ENCODE data around the gene PAIP2B. TPM values are rescaled to one million over a fixed set of nuclear protein-coding genes. Genes with fewer than 3 reads are reported as not detected.

PAIP2B gene
- total and polyA plus RNA-seq, 2 of the 4 experiments (the other 2 are of a cell fraction), result 0.15 to 0.18 TPM

DNA sequence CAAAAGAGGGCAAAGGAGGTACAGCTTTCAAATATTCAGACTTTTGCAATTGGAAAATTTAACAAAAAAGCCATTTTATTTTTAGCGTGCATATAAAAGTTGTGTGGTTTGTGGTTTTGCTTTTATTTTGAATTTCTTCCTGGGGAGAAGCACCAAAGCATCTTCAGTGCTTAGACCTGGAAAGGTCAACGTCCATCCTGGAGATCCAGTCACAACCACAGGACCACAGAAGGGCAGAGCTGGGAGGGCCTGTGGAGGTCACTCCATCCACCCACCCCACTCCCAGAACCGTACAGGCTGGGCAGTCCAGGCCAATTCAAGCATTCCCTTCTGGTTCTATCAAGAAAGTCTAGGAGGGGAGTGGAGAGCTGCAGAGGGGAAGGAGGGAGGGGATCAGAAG lies 52.7 kb downstream of the PAIP2B start:
- Histone ChIP-seq H3K9ac (ENCODE audit: low read depth, low read length) (no peak overlapping the region), H4K20me1 (ENCODE audit: insufficient read depth, low read length) (no peaks in the 10 kb centered on the region), H3K9me1 (ENCODE audit: insufficient read depth, low read length) (no peaks in the 10 kb centered on the region), H3K4me1 (ENCODE audit: control insufficient read depth, insufficient read depth, low read length) (no peaks in the 10 kb centered on the region), H2AK5ac (ENCODE audit: low read depth, low read length) (no peak overlapping the region), H4K8ac (ENCODE audit: low read depth in 2 of 2, low read length in 2 of 2) (no peak overlapping the region), H2AFZ (replicated peaks; ENCODE audit: low read length, poor library complexity) (no peak overlapping the region), H3K4ac (ENCODE audit: low read depth, low read length) (no peak overlapping the region), H2BK20ac (ENCODE audit: low read depth, low read length) (no peak overlapping the region), H2BK5ac (ENCODE audit: low read depth, low read length, poor library complexity, severe bottlenecking) (no peak overlapping the region), H3K23ac (ENCODE audit: low read depth, low read length) (no peak overlapping the region), H3K4me2 (ENCODE audit: low read depth, low read length) (no peak overlapping the region), H3K4me3 (ENCODE audit: insufficient read depth, low read depth, low read length) (no peak overlapping the region), H3K36me3 (ENCODE audit: control insufficient read depth, insufficient read depth, low read length) (no peaks in the 10 kb centered on the region), H3K27me3 (ENCODE audit: control insufficient read depth, insufficient read depth, low read length) (peaks cover 14% of the 10 kb centered on the region), H3K14ac (replicated peaks; ENCODE audit: low read depth, low read length) (no peak overlapping the region), H2BK15ac (ENCODE audit: low read depth, low read length) (no peak overlapping the region), H3K79me1 (ENCODE audit: low read depth in 1 of 2, low read length in 2 of 2) (no peaks in the 10 kb centered on the region), H4K5ac (ENCODE audit: low read depth, low read length) (no peak overlapping the region), H2AK9ac (replicated peaks; ENCODE audit: low read depth, low read length, poor library complexity) (no peak overlapping the region), H3K18ac (ENCODE audit: low read depth, low read length) (no peak overlapping the region), H4K91ac (ENCODE audit: insufficient read depth, low read depth, low read length) (no peak overlapping the region), H3K27ac (ENCODE audit: insufficient read depth, low read length) (no peak overlapping the region), H3K9me3 (ENCODE audit: control insufficient read depth, insufficient read depth, low read length) (no peaks in the 10 kb centered on the region), H3K56ac (ENCODE audit: extremely low read depth, insufficient read depth, low read length) (no peak overlapping the region), H2BK120ac (ENCODE audit: low read depth, low read length) (no peak overlapping the region)
- ChIA-PET POLR2A (ENCODE audit: unreplicated experiment) (no interaction called here), CTCF (no interaction called here)
- intact Hi-C loops (cut with micrococcal nuclease), result no loop called here
- no peak for ATAC-seq (ENCODE audit: low read depth)
- dilution Hi-C loops (cut with HindIII; ENCODE audit: low sequenced_read_pairs, unreplicated experiment), result no loop called here
- no CpG with 5 or more reads among the region's 3 CpGs for WGBS, 2 experiments (ENCODE audit: extremely low coverage in 2 of 2, insufficient read length in 1 of 2)
- TF ChIP-seq, protein P1, sequence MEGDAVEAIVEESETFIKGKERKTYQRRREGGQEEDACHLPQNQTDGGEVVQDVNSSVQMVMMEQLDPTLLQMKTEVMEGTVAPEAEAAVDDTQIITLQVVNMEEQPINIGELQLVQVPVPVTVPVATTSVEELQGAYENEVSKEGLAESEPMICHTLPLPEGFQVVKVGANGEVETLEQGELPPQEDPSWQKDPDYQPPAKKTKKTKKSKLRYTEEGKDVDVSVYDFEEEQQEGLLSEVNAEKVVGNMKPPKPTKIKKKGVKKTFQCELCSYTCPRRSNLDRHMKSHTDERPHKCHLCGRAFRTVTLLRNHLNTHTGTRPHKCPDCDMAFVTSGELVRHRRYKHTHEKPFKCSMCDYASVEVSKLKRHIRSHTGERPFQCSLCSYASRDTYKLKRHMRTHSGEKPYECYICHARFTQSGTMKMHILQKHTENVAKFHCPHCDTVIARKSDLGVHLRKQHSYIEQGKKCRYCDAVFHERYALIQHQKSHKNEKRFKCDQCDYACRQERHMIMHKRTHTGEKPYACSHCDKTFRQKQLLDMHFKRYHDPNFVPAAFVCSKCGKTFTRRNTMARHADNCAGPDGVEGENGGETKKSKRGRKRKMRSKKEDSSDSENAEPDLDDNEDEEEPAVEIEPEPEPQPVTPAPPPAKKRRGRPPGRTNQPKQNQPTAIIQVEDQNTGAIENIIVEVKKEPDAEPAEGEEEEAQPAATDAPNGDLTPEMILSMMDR (conservative IDR thresholded peaks at IDR 0.05; ENCODE audit: low read depth, low read length), result no peak
- TF ChIP-seq POLR2A (IDR thresholded peaks at IDR 0.05; ENCODE audit: low read depth, low read length) (no peak), CHD1 (IDR thresholded peaks at IDR 0.05; ENCODE audit: low read depth, low read length) (no peak), SMC3 (IDR thresholded peaks at IDR 0.05; ENCODE audit: low read depth, low read length) (no peak), CEBPB (IDR thresholded peaks at IDR 0.05; ENCODE audit: low read depth, low read length) (no peak), MXI1 (IDR thresholded peaks at IDR 0.05; ENCODE audit: borderline replicate concordance, low read depth, low read length) (no peak), RAD21 (IDR thresholded peaks at IDR 0.05; ENCODE audit: low read length) (no peak), BHLHE40 (IDR thresholded peaks at IDR 0.05; ENCODE audit: low read depth, low read length) (no peak), MAZ (IDR thresholded peaks at IDR 0.05; ENCODE audit: borderline replicate concordance, low read depth, low read length) (no peak), RFX5 (IDR thresholded peaks at IDR 0.05; ENCODE audit: low read depth, low read length) (no peak), FOS (IDR thresholded peaks at IDR 0.05; ENCODE audit: low read depth, low read length) (no peak), NFE2L2 (IDR thresholded peaks at IDR 0.05; ENCODE audit: low read depth, low read length) (no peak)
- TF ChIP-seq, protein P2, sequence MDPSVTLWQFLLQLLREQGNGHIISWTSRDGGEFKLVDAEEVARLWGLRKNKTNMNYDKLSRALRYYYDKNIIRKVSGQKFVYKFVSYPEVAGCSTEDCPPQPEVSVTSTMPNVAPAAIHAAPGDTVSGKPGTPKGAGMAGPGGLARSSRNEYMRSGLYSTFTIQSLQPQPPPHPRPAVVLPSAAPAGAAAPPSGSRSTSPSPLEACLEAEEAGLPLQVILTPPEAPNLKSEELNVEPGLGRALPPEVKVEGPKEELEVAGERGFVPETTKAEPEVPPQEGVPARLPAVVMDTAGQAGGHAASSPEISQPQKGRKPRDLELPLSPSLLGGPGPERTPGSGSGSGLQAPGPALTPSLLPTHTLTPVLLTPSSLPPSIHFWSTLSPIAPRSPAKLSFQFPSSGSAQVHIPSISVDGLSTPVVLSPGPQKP (IDR thresholded peaks at IDR 0.05; ENCODE audit: borderline replicate concordance, low read depth, low read length), result no peak
- TF ChIP-seq, protein P3, sequence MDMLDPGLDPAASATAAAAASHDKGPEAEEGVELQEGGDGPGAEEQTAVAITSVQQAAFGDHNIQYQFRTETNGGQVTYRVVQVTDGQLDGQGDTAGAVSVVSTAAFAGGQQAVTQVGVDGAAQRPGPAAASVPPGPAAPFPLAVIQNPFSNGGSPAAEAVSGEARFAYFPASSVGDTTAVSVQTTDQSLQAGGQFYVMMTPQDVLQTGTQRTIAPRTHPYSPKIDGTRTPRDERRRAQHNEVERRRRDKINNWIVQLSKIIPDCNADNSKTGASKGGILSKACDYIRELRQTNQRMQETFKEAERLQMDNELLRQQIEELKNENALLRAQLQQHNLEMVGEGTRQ (IDR thresholded peaks at IDR 0.05; ENCODE audit: low read depth, low read length), result no peak
- BruUV-seq (replicated peaks), result no TSS peak
- DNase-seq, result no peak
- in situ Hi-C loops (cut with MboI; ENCODE audit: low sequenced_read_pairs), result no loop called here

Data from IMR-90 (cell line).